K562 (cell line): Measurements from ENCODE around the gene NR2F2. TPM values are rescaled to one million over a fixed set of nuclear protein-coding genes. Genes with fewer than 3 reads are reported as not detected.

Experiments used
- PYGO2 ChIP-seq: fragments of 450-650 bp; IDR thresholded peaks from 2 replicates; pipeline ENCODE4 v1.6.1; 2016; ENCODE audit warnings: mild to moderate bottlenecking, missing genetic modification characterization, moderate library complexity, missing compliant biosample characterization
- YY1 ChIP-seq, 3 experiments: IDR thresholded peaks; 2 replicates each; pipeline ENCODE4 v1.6.1; 2011; ENCODE audit warnings: low read length in 2 of 3, mild to moderate bottlenecking in 2 of 3, moderate library complexity in 2 of 3, borderline replicate concordance in 1 of 3, control low read depth in 1 of 3, low read depth in 1 of 3; ENCODE audit not compliant: insufficient read depth in 3 of 3, insufficient replicate concordance in 2 of 3, control insufficient read depth in 1 of 3, insufficient read length in 1 of 3; ENCODE audit errors: extremely low read depth in 1 of 3
- polyA plus RNA-seq, 8 experiments: library from polyadenylated mRNA; depleted of rRNA in 4 of 8; stranded (reverse) in 5 of 8; unstranded in 3 of 8; fragments of >200 nt; fragmentation: Nextera tagmentation in 2 of 8; fragmentation: Illumina TruSeq in 1 of 8; extraction: Ambion mirVana in 2 of 8; extraction: Trizol in 1 of 8; gene quantifications; 2 replicates each; pipeline versions ENCODE4 v1.2.1 to v1.2.3, GENCODE V29; 2011 to 2014; ENCODE audit warnings: inconsistent platforms in 1 of 8, missing spikeins in 1 of 8
- total RNA-seq, 7 experiments: library from RNA; depleted of rRNA in 6 of 7; stranded (reverse); fragments of >200 nt in 6 of 7; fragmentation: Illumina TruSeq in 2 of 7; extraction: Trizol in 2 of 7; gene quantifications; 2 replicates each; pipeline versions ENCODE4 v1.2.1 to v1.2.3, GENCODE V29; 2011 to 2021; ENCODE audit warnings: low replicate concordance in 1 of 7
- TF ChIP-seq, protein P1 (sequence below), 2 experiments: fragments of 450-650 bp; formaldehyde crosslinking in 1 of 2; IDR thresholded peaks; 2 replicates each; pipeline versions ENCODE4 v1.4.0 to v1.6.1; 2014 to 2020; ENCODE audit warnings: mild to moderate bottlenecking in 2 of 2, borderline replicate concordance in 1 of 2, low read depth in 1 of 2
- TF ChIP-seq, protein P2 (sequence below): fragments of 250-450 bp; sonication (Bioruptor Pico); IDR thresholded peaks from 2 replicates; pipeline ENCODE4 v1.9.0; 2021; ENCODE audit warnings: mild to moderate bottlenecking
- TF ChIP-seq, protein P3 (sequence below): fragments of 450-650 bp; IDR thresholded peaks from 2 replicates; pipeline ENCODE4 v1.6.1; 2016; ENCODE audit warnings: mild to moderate bottlenecking, moderate library complexity

Gene NR2F2
- total and polyA plus RNA-seq, 9 of the 15 experiments (the other 6 are each of a cell fraction or from before 2014, with no cell fraction given) = 6.0 to 51.8 (median 11.1) TPM

DNA sequence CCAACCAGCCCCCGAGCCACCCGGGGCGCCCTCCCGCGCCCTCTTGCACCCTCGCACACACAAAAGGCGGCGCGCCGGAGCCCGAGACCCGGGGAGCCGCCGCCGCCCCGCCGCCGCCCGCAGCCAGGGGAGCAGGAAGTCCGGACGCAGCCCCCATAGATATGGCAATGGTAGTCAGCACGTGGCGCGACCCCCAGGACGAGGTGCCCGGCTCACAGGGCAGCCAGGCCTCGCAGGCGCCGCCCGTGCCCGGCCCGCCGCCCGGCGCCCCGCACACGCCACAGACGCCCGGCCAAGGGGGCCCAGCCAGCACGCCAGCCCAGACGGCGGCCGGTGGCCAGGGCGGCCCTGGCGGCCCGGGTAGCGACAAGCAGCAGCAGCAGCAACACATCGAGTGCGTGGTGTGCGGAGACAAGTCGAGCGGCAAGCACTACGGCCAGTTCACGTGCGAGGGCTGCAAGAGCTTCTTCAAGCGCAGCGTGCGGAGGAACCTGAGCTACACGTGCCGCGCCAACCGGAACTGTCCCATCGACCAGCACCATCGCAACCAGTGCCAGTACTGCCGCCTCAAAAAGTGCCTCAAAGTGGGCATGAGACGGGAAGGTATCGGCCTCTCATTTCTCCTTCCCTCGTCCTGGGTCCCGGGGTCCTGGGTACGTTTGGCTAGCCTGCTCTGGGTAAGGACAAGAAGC lies 1.6 kb downstream of the NR2F2 start (continued):
- TF ChIP-seq, protein P1, sequence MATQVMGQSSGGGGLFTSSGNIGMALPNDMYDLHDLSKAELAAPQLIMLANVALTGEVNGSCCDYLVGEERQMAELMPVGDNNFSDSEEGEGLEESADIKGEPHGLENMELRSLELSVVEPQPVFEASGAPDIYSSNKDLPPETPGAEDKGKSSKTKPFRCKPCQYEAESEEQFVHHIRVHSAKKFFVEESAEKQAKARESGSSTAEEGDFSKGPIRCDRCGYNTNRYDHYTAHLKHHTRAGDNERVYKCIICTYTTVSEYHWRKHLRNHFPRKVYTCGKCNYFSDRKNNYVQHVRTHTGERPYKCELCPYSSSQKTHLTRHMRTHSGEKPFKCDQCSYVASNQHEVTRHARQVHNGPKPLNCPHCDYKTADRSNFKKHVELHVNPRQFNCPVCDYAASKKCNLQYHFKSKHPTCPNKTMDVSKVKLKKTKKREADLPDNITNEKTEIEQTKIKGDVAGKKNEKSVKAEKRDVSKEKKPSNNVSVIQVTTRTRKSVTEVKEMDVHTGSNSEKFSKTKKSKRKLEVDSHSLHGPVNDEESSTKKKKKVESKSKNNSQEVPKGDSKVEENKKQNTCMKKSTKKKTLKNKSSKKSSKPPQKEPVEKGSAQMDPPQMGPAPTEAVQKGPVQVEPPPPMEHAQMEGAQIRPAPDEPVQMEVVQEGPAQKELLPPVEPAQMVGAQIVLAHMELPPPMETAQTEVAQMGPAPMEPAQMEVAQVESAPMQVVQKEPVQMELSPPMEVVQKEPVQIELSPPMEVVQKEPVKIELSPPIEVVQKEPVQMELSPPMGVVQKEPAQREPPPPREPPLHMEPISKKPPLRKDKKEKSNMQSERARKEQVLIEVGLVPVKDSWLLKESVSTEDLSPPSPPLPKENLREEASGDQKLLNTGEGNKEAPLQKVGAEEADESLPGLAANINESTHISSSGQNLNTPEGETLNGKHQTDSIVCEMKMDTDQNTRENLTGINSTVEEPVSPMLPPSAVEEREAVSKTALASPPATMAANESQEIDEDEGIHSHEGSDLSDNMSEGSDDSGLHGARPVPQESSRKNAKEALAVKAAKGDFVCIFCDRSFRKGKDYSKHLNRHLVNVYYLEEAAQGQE (IDR thresholded peaks at IDR 0.05; ENCODE audit: borderline replicate concordance) = no peak
- TF ChIP-seq, protein P1 (CRISPR knock-in tag; IDR thresholded peaks at IDR 0.05; ENCODE audit: low read depth) = no peak
- TF ChIP-seq, protein P2, sequence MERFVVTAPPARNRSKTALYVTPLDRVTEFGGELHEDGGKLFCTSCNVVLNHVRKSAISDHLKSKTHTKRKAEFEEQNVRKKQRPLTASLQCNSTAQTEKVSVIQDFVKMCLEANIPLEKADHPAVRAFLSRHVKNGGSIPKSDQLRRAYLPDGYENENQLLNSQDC (CRISPR knock-in tag) = no peak
- TF ChIP-seq PYGO2 (peak; percentile 58; the same call in 1 of the 2 replicates), YY1 (IDR thresholded peaks at IDR 0.05; ENCODE audit: borderline replicate concordance in 1 of 3, control insufficient read depth in 1 of 3, extremely low read depth in 1 of 3, insufficient read depth in 3 of 3, insufficient read length in 1 of 3, insufficient replicate concordance in 2 of 3, low read depth in 1 of 3, low read length in 2 of 3) (peak in 1 of 3 experiments; percentile 36)
- TF ChIP-seq, protein P3, sequence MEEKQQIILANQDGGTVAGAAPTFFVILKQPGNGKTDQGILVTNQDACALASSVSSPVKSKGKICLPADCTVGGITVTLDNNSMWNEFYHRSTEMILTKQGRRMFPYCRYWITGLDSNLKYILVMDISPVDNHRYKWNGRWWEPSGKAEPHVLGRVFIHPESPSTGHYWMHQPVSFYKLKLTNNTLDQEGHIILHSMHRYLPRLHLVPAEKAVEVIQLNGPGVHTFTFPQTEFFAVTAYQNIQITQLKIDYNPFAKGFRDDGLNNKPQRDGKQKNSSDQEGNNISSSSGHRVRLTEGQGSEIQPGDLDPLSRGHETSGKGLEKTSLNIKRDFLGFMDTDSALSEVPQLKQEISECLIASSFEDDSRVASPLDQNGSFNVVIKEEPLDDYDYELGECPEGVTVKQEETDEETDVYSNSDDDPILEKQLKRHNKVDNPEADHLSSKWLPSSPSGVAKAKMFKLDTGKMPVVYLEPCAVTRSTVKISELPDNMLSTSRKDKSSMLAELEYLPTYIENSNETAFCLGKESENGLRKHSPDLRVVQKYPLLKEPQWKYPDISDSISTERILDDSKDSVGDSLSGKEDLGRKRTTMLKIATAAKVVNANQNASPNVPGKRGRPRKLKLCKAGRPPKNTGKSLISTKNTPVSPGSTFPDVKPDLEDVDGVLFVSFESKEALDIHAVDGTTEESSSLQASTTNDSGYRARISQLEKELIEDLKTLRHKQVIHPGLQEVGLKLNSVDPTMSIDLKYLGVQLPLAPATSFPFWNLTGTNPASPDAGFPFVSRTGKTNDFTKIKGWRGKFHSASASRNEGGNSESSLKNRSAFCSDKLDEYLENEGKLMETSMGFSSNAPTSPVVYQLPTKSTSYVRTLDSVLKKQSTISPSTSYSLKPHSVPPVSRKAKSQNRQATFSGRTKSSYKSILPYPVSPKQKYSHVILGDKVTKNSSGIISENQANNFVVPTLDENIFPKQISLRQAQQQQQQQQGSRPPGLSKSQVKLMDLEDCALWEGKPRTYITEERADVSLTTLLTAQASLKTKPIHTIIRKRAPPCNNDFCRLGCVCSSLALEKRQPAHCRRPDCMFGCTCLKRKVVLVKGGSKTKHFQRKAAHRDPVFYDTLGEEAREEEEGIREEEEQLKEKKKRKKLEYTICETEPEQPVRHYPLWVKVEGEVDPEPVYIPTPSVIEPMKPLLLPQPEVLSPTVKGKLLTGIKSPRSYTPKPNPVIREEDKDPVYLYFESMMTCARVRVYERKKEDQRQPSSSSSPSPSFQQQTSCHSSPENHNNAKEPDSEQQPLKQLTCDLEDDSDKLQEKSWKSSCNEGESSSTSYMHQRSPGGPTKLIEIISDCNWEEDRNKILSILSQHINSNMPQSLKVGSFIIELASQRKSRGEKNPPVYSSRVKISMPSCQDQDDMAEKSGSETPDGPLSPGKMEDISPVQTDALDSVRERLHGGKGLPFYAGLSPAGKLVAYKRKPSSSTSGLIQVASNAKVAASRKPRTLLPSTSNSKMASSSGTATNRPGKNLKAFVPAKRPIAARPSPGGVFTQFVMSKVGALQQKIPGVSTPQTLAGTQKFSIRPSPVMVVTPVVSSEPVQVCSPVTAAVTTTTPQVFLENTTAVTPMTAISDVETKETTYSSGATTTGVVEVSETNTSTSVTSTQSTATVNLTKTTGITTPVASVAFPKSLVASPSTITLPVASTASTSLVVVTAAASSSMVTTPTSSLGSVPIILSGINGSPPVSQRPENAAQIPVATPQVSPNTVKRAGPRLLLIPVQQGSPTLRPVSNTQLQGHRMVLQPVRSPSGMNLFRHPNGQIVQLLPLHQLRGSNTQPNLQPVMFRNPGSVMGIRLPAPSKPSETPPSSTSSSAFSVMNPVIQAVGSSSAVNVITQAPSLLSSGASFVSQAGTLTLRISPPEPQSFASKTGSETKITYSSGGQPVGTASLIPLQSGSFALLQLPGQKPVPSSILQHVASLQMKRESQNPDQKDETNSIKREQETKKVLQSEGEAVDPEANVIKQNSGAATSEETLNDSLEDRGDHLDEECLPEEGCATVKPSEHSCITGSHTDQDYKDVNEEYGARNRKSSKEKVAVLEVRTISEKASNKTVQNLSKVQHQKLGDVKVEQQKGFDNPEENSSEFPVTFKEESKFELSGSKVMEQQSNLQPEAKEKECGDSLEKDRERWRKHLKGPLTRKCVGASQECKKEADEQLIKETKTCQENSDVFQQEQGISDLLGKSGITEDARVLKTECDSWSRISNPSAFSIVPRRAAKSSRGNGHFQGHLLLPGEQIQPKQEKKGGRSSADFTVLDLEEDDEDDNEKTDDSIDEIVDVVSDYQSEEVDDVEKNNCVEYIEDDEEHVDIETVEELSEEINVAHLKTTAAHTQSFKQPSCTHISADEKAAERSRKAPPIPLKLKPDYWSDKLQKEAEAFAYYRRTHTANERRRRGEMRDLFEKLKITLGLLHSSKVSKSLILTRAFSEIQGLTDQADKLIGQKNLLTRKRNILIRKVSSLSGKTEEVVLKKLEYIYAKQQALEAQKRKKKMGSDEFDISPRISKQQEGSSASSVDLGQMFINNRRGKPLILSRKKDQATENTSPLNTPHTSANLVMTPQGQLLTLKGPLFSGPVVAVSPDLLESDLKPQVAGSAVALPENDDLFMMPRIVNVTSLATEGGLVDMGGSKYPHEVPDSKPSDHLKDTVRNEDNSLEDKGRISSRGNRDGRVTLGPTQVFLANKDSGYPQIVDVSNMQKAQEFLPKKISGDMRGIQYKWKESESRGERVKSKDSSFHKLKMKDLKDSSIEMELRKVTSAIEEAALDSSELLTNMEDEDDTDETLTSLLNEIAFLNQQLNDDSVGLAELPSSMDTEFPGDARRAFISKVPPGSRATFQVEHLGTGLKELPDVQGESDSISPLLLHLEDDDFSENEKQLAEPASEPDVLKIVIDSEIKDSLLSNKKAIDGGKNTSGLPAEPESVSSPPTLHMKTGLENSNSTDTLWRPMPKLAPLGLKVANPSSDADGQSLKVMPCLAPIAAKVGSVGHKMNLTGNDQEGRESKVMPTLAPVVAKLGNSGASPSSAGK = peak; percentile 94
